ENCODE measurements around the gene FHL2. TPM values are rescaled to one million over a fixed set of nuclear protein-coding genes. Genes with fewer than 3 reads are reported as not detected.

FHL2 gene
- total RNA-seq, 4 donors from 2014 or later, result 14.9 to 31.8 (median 21.4) TPM

DNA sequence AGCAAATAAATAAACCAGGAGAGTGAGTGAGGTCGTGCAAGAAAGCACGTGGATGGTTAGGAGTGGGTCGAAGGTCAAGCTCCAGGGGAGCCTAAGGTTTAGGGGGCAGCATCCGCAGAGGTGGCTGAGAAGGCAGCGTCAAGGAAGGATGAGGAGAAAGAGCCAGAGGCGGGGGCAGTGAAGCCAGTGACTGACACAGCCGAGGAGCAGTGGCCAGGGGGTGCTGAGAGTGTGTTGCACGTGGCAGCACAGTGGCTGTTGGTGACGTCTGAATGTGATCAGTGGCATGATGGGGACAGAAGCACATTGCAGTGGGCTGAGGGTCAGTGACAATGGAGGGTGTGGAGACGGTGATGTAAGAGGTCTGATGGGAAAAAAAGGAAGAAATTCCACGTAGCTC lies 13.7 kb upstream of the FHL2 start:
- DNase-seq (no peak), ATAC-seq (no peak)
- in situ Hi-C loops (cut with MboI; ENCODE audit: low sequenced_read_pairs in 4 of 4), result no loop called here
- H3K4me1 ChIP-seq, result peaks cover 28 to 34% of the 10 kb centered on the region in 2 donors
- no peaks in the 10 kb centered on the region for H3K9me3 ChIP-seq
- TF ChIP-seq POLR2A (IDR thresholded peaks at IDR 0.05), result no peak
- TF ChIP-seq, protein P1, sequence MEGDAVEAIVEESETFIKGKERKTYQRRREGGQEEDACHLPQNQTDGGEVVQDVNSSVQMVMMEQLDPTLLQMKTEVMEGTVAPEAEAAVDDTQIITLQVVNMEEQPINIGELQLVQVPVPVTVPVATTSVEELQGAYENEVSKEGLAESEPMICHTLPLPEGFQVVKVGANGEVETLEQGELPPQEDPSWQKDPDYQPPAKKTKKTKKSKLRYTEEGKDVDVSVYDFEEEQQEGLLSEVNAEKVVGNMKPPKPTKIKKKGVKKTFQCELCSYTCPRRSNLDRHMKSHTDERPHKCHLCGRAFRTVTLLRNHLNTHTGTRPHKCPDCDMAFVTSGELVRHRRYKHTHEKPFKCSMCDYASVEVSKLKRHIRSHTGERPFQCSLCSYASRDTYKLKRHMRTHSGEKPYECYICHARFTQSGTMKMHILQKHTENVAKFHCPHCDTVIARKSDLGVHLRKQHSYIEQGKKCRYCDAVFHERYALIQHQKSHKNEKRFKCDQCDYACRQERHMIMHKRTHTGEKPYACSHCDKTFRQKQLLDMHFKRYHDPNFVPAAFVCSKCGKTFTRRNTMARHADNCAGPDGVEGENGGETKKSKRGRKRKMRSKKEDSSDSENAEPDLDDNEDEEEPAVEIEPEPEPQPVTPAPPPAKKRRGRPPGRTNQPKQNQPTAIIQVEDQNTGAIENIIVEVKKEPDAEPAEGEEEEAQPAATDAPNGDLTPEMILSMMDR (IDR thresholded peaks at IDR 0.05 in 4 of 5, conservative IDR thresholded peaks at IDR 0.05 in 1 of 5), result no peak
- intact Hi-C loops (cut with DNase I; ENCODE audit: low total_unique reads), result no loop called here
- no peaks in the 10 kb centered on the region for H3K36me3 ChIP-seq
- H3K27me3 ChIP-seq, result no peaks in the 10 kb centered on the region
- H3K27ac ChIP-seq, result no peak overlapping the region
- H3K4me3 ChIP-seq, result no peak overlapping the region

DNA sequence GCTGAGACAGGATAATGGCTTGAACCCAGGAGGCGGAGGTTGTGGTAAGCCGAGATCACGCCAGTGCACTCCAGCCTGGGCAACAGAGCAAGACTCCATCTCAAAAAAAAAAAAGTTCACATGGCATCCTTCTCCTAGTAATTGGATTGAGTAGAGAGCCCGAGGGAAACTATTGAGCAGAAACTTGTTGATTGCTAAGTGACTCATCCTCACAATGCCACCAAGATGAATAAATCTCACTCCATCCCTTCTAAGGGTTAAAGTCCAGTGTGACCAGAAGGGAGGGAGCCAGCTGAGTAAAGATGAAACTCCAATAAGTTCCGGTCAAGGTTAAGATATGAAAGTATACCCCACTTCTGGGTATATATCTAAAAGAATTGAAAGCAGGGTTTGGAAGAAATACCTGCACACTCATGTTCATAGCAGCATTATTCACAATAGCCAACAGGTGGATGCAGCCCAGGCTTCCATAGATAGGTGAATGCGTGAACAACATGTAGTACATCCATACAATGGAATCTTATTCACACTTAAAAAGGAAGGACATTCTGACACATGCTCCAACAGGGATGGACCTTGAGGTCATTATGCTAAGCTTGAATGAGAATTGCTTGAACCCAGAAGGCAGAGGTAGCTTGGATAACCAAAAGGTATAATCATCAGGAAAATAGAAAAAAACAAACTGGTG lies 13.0 kb upstream of the FHL2 start:
- in situ Hi-C loops (cut with MboI; ENCODE audit: low sequenced_read_pairs in 4 of 4) (no loop called here), intact Hi-C loops (cut with DNase I; ENCODE audit: low total_unique reads) (no loop called here)
- DNase-seq, result no peak
- Histone ChIP-seq H3K4me1 (peaks cover 28 to 34% of the 10 kb centered on the region in 2 donors), H3K9me3 (no peaks in the 10 kb centered on the region), H3K4me3 (no peak overlapping the region), H3K27ac (no peak overlapping the region), H3K36me3 (no peaks in the 10 kb centered on the region), H3K27me3 (no peaks in the 10 kb centered on the region)
- no peak for TF ChIP-seq POLR2A (IDR thresholded peaks at IDR 0.05)
- TF ChIP-seq, protein P1 (IDR thresholded peaks at IDR 0.05 in 4 of 5, conservative IDR thresholded peaks at IDR 0.05 in 1 of 5), result no peak
- no peak for ATAC-seq

DNA sequence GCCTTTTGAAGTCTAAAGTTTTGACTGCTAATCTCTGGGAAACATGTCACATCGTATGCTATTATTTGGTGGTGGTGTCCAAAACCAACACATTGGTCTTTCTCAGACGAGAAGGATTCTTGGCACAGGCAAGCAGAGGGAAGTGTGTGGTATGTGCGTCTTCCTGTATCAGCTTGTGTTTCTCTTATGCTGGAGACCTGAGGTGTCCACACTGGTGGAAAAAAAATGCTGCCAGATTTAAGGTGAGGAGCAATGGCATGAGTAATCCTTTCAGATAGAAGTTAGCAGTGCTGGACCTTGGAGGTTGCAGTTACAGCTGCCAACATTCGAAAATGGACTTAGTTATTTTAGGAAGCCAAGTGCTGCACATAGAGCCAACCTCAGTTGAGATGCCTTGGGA lies 11.7 kb upstream of the FHL2 start:
- Histone ChIP-seq H3K4me1 (peaks cover 28 to 31% of the 10 kb centered on the region in 2 donors), H3K27me3 (no peaks in the 10 kb centered on the region), H3K4me3 (no peak overlapping the region), H3K27ac (peak overlapping the region in 3 of 4 donors; percentile 6 to 49 (median 37)), H3K36me3 (no peaks in the 10 kb centered on the region), H3K9me3 (no peaks in the 10 kb centered on the region)
- intact Hi-C loops (cut with DNase I; ENCODE audit: low total_unique reads), result no loop called here
- ATAC-seq, result no peak
- TF ChIP-seq, protein P1 (IDR thresholded peaks at IDR 0.05 in 4 of 5, conservative IDR thresholded peaks at IDR 0.05 in 1 of 5), result no peak
- no peak for TF ChIP-seq POLR2A (IDR thresholded peaks at IDR 0.05)
- in situ Hi-C loops (cut with MboI; ENCODE audit: low sequenced_read_pairs in 4 of 4), result no loop called here
- no peak for DNase-seq

DNA sequence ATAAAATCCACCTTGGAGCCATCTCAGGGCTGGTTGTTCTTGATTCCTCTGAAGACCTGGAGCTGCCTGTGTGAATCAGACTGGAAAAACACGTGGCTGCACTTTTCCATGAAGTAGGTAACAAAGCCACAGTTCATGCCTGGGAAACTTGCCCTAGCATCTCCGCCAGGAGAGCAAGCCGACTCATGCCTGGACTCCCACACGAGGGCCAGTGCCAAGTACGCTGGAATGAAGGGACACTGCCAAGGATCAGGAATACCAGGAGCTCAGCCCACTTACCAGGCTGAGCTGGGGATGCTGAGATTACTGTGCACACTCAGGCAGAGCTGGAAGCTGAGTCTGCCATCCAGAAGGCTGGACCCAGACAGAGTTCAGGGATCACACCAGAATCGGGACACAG lies 10.9 kb upstream of the FHL2 start:
- Histone ChIP-seq H3K36me3 (no peaks in the 10 kb centered on the region), H3K27me3 (no peaks in the 10 kb centered on the region), H3K27ac (peak overlapping the region; percentile 4 to 57 (median 22)), H3K4me1 (peaks cover 28% of the 10 kb centered on the region in 2 donors), H3K9me3 (no peaks in the 10 kb centered on the region), H3K4me3 (no peak overlapping the region)
- DNase-seq (peak; percentile 41 to 78), ATAC-seq (peak; percentile 85 to 87)
- intact Hi-C loops (cut with DNase I; ENCODE audit: low total_unique reads) (no loop called here), in situ Hi-C loops (cut with MboI; ENCODE audit: low sequenced_read_pairs in 4 of 4) (no loop called here)
- TF ChIP-seq, protein P1 (IDR thresholded peaks at IDR 0.05 in 4 of 5, conservative IDR thresholded peaks at IDR 0.05 in 1 of 5), result no peak
- TF ChIP-seq POLR2A (IDR thresholded peaks at IDR 0.05), result no peak

All from gastrocnemius medialis (tissue), 4 donors.